ENCODE results near the gene VSTM2B. TPM values are rescaled to one million over a fixed set of nuclear protein-coding genes. Genes with fewer than 3 reads are reported as not detected.

VSTM2B gene
- total RNA-seq, 1 donor from 2014 or later: 0.18 TPM

DNA sequence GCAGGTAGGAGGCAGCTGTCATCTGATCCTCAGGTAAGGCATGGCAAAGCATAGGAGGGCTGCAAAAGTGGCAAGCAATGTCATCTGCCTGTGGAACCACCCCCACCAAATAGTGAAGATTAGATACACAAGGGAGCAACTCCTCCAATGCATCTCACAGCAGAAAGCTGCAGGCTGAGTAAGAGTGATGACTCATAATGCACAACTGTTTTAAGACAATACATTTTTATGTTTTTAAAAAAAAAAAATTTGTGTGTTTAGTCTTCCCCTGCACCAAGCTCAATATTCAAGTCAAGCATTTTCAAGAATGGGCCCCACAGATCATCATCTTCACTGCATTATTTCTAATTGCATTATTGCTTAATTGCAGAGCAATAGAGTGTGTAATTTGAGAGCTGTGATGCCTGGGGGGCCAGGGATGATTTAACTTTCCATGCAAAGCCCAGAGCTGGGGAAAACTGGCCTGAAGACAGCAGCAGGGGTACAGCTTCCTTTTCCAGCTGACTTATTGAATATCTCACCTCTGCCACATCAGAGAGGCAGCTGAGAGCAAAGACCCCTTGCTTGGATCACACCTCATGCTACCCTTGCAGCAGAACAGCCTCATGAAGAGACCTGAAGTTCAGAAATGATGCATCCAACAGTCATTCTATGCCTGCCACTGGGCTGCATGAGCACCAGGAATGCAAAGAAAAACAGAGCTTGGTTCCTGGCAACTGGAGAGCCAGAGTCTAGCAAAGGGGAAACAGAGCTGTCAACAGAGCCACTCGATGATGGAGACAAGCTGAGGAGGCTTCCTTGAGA lies 57.6 kb downstream of the VSTM2B start:
- Mint-ChIP-seq H3K4me1 (ENCODE audit: unreplicated experiment) (no peaks in the 10 kb centered on the region), H3K9me3 (ENCODE audit: unreplicated experiment) (no peaks in the 10 kb centered on the region), H3K27ac (ENCODE audit: unreplicated experiment) (no peak overlapping the region), H3K36me3 (ENCODE audit: low read depth, unreplicated experiment) (no peaks in the 10 kb centered on the region), H3K4me3 (ENCODE audit: unreplicated experiment) (no peak overlapping the region), H3K27me3 (ENCODE audit: unreplicated experiment) (peaks cover 12% of the 10 kb centered on the region)
- no peak for TF ChIP-seq CTCF (IDR thresholded peaks at IDR 0.05; ENCODE audit: unreplicated experiment)
- no peak for DNase-seq (ENCODE audit: low spot score)

DNA sequence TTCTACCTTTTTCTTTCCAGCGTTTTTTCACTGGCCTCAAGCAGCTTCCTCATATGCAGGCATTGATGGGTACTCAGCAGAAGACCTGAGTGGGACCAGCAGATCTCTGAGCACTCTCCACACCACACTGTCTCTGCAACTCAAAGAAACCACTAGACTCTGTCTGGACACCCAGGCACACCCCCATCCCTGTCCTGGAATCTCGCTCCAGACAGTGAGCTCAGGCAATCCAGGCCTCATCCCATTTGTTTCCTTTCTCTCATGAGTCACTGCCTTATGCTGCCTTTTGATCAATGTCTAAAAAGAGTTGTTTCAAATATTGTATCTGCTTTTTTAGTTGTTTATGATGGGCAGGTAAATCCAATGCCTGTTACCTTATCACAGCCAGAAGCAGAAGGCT lies 60.6 kb downstream of the VSTM2B start:
- Mint-ChIP-seq H3K4me1 (ENCODE audit: unreplicated experiment) (no peaks in the 10 kb centered on the region), H3K27ac (ENCODE audit: unreplicated experiment) (no peak overlapping the region), H3K36me3 (ENCODE audit: low read depth, unreplicated experiment) (no peaks in the 10 kb centered on the region), H3K27me3 (ENCODE audit: unreplicated experiment) (peaks cover 6% of the 10 kb centered on the region), H3K4me3 (ENCODE audit: unreplicated experiment) (no peak overlapping the region), H3K9me3 (ENCODE audit: unreplicated experiment) (no peaks in the 10 kb centered on the region)
- no peak for TF ChIP-seq CTCF (IDR thresholded peaks at IDR 0.05; ENCODE audit: unreplicated experiment)
- no peak for DNase-seq (ENCODE audit: low spot score)

DNA sequence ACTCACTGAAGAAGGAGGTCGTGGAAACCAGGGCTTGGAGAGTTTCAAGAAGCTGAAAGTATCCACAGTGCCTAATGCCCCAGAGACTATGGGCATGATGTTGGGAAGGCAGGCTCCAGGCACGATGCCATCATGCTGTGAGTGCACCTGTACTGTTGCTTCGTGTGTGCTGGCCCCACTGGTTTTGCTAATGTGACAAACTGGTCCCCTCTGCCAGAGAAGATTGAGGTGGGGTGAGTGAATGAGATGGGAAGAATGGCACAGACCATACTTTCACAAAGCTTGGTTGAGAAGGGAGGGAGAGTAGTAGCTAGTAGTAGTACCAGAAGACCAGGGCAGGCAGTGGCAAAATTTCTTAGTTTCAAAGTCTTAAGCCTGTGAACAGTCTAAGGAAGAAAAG lies 61.3 kb downstream of the VSTM2B start:
- no peak for TF ChIP-seq CTCF (IDR thresholded peaks at IDR 0.05; ENCODE audit: unreplicated experiment)
- H3K27ac Mint-ChIP-seq (ENCODE audit: unreplicated experiment): no peak overlapping the region
- no peaks in the 10 kb centered on the region for H3K36me3 Mint-ChIP-seq (ENCODE audit: low read depth, unreplicated experiment)
- peaks cover 5% of the 10 kb centered on the region for H3K27me3 Mint-ChIP-seq (ENCODE audit: unreplicated experiment)
- H3K4me1 Mint-ChIP-seq (ENCODE audit: unreplicated experiment): no peaks in the 10 kb centered on the region
- no peaks in the 10 kb centered on the region for H3K9me3 Mint-ChIP-seq (ENCODE audit: unreplicated experiment)
- DNase-seq (ENCODE audit: low spot score): no peak
- H3K4me3 Mint-ChIP-seq (ENCODE audit: unreplicated experiment): no peak overlapping the region

DNA sequence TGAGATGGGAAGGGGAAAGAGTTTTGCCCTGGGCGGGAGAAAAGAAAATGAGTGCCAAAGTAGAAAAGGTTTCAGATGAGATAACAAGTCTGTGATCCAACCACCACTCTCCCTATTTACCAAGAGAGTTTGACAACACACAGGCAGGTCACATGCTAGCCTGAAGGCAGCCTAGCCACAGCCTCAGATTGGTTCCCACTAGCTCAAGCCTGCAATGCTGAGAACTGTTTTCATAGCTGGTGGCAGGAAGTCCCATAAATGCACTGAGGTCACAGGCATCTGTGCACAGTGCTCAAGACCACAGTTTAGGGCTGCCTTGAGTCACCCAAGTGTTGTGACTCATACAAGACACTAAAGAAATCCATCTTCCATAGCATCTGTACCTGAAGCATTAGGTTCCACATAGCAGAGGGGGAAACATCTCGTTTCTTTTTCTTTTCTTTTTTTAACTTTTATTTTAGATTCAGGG lies 61.8 kb downstream of the VSTM2B start:
- Mint-ChIP-seq H3K36me3 (ENCODE audit: low read depth, unreplicated experiment) (no peaks in the 10 kb centered on the region), H3K27ac (ENCODE audit: unreplicated experiment) (no peak overlapping the region), H3K27me3 (ENCODE audit: unreplicated experiment) (peaks cover 5% of the 10 kb centered on the region), H3K4me3 (ENCODE audit: unreplicated experiment) (no peak overlapping the region), H3K4me1 (ENCODE audit: unreplicated experiment) (no peaks in the 10 kb centered on the region), H3K9me3 (ENCODE audit: unreplicated experiment) (no peaks in the 10 kb centered on the region)
- no peak for DNase-seq (ENCODE audit: low spot score)
- TF ChIP-seq CTCF (IDR thresholded peaks at IDR 0.05; ENCODE audit: unreplicated experiment): no peak

DNA sequence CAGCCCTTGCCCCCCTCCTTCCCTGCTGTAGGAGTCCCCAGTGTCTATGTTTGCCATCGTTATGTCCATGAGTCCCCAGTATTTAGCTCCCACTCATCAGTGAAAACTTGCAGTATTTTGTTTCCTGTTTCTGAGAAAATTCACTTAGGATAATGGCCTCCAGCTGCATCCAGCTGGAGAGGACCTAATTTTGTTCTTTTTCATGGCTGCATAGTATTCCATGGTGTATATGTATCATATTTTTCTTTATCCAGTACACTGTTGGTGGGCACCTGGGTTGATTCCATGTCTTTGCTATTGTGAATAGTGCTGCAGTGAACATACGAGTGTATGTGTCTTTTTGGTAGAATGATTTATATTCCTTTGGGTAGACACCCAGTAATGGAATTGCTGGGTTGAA lies 62.3 kb downstream of the VSTM2B start:
- no peaks in the 10 kb centered on the region for H3K9me3 Mint-ChIP-seq (ENCODE audit: unreplicated experiment)
- no peak for TF ChIP-seq CTCF (IDR thresholded peaks at IDR 0.05; ENCODE audit: unreplicated experiment)
- H3K4me1 Mint-ChIP-seq (ENCODE audit: unreplicated experiment): no peaks in the 10 kb centered on the region
- peaks cover 5% of the 10 kb centered on the region for H3K27me3 Mint-ChIP-seq (ENCODE audit: unreplicated experiment)
- no peaks in the 10 kb centered on the region for H3K36me3 Mint-ChIP-seq (ENCODE audit: low read depth, unreplicated experiment)
- H3K27ac Mint-ChIP-seq (ENCODE audit: unreplicated experiment): no peak overlapping the region
- no peak for DNase-seq (ENCODE audit: low spot score)
- no peak overlapping the region for H3K4me3 Mint-ChIP-seq (ENCODE audit: unreplicated experiment)
